Stimulated activated CD4-positive, alpha-beta T cell treated with anti-CD3 and anti-CD28 coated beads, Interleukin-1b, Interleukin-23, amount 100 ng/mL, for 4 hours (primary cell): ENCODE results near the gene TNK2.
"Not testable (repeated sequence)": the region's sequence is repeated elsewhere in the genome, so short reads cannot be mapped to it uniquely, and the experiment has no call there.

Experiments used
- DNase-seq, 2 donors: peaks; one replicate each; pipeline ENCODE4 v3.0.0-alpha.2; 2020; ENCODE audit warnings: low read depth in 2 of 2

The TNK2 gene

DNA sequence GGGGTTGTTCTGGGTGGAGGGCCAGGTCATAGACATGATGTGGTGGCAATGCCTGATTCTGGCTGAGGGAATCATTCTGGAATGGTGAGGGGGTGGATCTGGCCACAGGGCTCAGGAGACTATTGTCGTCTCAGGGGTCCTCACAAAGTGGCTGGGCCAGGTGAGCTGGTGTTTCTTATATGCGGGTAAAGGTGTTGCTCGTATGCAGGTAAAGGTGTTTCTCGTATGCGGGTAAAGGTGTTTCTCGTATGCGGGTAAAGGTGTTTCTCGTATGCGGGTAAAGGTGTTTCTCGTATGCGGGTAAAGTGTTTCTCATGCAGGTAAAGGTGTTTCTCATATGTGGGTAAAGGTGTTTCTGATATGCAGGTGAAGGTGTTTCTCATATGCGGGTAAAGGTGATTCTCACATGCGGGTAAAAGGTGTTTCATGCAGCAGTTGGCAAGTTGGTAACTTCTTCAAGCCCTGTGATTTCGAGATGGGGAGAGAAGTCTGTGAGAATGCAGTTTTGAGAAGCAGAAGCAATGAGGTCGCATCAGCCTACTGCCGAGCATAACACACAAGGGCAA lies 86.1 kb downstream of the TNK2 start:
- DNase-seq, result no peak

GRCh38 chr3:195821403-195822130 lies 86.8 kb downstream of the TNK2 start:
- DNase-seq, result no peak

DNA sequence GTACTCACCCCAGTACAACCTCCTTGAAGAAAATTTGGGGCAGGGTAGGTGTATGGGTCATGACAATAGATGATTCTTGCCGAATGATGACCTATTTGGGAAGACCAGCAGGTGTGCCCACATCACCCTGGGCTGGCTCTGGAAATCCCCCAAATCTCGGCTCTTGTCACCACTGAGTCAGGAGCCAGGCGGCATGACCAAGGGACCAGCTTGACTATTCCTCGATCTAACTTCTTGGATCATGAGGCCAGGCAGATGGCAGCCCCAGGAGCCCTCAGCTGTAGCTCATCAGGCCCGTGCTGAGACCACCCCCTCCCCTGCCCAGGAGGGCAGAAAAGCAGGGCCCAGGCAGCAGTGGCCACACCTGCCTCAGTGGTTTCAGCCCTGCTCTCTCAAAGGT lies 87.5 kb downstream of the TNK2 start:
- no peak for DNase-seq

DNA sequence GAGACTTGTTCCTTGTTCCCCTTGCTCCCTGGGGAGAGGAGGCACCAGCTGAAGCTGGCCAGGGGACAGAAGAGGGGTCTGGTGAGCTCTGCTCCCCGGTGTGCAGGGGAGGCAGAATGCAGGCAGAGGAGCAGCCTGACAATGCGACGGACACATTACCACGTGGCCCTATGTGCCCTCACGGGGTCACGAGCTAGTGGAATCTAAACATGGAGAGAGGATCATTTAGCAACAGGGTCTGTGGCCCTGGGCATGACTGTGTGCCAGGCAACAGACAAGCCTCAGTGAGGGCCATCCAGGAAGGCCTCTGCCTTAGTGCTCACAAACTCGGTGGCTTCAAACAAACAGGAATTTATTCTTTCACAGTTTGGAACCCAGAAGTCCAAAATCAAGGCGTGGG lies 88.2 kb downstream of the TNK2 start:
- DNase-seq, result no peak

- DNase-seq, result no peak
These were observed 90.0 kb downstream of the TNK2 start for GRCh38 chr3:195818301-195818700.

GRCh38 chr3:195817578-195818135 lies 90.7 kb downstream of the TNK2 start:
- DNase-seq, result no peak

GRCh38 chr3:195816276-195816913 lies 92.0 kb downstream of the TNK2 start:
- DNase-seq, result not testable (repeated sequence)

DNA sequence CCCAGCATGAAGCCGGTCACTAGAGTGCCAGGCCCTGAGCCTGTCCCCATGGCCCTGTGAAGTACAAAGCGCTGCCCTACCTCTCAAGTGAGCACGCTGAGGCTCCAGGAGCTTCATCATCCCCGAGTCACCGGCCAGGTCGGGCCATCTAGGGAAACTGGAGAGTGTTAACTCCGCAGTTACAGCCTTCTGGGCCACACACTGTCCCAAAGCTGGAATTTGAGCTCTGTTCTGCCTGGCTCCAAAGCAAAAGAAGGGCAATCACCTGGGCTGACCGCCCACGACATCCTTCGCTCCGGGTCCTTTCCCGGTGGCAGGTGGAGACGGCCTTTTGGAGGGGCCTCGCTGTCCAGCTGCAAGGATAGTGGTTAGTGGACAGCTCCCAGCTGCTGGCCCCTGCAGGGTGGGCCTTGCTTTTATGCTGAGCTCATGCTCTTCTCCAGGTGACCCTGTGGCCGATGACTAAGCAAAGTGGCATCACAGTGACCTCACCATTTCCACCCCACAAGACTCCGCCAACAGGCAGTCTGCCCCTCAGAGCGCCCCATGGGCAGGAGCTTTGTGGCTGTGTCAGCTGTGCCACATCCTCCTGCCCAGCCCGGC lies 93.1 kb downstream of the TNK2 start:
- no peak for DNase-seq

DNA sequence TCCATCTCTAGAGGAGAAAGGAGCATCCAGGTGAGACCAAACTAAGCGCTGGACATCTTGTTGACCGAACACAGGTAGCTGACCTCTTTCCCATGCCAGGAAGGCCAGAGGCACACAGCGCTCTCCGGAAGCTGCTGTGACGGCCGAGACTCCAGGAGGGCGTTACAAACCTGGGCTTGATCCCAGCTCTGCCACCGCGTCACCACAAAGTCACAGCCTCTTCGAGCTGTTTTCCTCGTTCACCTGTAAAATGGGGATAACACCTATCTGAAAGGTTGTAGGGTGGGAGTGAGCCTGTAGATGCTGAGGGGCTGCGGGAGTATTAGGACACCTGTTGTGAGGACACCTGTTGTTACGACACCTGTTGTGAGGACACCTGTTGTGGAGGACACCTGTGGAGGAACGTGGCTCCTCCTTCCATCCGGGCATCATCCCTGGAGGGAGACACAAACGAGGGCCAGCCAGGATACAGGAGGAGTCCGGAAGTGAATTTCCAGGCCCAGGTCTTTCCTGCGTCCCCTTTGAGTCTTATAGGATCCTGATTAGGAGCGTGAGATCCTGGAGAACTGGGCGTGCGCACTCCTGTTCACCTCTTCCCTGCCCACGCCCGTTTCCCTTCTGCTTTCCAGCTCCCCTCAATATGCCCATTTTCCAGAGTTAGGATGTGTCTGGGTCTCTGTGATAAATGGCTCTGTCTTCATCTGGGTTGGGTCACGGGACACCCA lies 94.3 kb downstream of the TNK2 start:
- DNase-seq, result no peak
